CD4-positive, alpha-beta T cell treated with Interferon alpha-2 for 1 hour (primary cell): Measurements from ENCODE around the gene CUL2.
"Not testable (repeated sequence)": the region's sequence is repeated elsewhere in the genome, so short reads cannot be mapped to it uniquely, and the experiment has no call there.

Source experiments
- DNase-seq, 2 donors: peaks; one replicate each; pipeline ENCODE4 v3.0.0-alpha.2; 2020 to 2022

Gene CUL2

DNA sequence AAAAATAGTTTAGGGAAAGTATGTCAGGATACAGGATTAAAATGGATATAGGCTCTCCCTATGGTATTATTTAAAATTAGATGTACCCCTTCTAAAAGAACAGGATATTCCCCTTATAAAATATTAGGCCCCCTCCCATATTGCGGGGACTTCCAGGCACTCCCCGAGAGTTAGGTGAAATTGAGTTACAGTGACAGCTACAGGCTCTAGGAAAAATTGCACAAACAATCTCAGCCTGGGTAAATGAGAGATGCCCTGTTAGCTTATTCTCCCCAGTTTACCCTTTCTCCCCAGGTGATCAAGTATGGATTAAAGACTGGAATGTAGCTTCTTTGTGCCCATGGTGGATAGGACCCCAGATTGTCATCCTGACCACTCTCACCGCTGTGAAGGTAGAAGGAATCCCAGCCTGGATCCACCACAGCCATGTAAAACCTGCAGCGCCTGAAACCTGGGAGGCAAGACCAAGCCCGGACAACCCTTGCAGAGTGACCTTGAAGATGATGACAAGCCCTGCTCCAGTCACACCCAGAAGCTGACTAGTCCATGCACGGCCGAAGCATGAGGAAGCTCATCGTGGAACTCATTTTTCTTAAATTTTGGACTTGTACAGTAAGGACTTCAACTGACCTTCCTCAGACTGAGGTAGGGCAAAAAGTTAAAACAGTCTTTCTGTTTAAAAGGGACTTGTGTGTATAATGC is 115.6 kb downstream of the CUL2 start:
- not testable (repeated sequence) for DNase-seq

DNA sequence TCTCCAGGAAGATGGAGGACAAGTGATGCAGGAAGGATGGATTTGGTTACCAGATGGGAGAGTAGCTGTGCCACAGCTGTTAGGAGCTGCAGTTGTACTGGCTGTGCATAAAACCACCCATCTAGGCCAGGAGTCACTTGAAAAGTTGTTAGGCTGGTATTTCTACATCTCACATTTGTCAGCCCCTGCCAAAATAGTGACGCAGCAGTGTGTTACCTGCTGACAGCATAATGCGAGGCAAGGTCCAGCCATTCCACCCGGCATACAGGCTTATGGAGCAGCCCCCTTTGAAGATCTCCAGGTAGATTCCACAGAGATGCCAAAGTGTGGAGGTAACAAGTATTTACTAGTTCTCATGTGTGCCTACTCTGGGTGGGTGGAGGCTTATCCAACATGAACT is 116.4 kb downstream of the CUL2 start:
- not testable (repeated sequence) for DNase-seq

DNA sequence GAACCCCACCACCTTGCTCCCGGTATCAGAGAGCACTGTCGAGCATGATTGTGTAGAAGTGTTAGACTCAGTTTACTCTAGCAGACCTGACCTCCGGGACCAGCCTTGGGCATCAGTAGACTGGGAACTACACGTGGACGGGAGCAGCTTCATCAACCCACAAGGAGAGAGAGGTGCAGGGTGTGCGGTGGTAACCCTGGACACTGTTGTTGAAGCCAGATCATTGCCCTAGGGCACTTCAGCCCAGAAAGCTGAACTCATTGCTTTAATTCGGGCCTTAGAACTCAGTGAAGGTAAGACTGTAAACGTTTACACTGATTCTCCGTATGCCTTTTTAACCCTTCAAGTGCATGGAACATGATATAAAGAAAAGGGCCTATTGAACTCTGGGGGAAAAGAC is 117.0 kb downstream of the CUL2 start:
- DNase-seq, result not testable (repeated sequence)

DNA sequence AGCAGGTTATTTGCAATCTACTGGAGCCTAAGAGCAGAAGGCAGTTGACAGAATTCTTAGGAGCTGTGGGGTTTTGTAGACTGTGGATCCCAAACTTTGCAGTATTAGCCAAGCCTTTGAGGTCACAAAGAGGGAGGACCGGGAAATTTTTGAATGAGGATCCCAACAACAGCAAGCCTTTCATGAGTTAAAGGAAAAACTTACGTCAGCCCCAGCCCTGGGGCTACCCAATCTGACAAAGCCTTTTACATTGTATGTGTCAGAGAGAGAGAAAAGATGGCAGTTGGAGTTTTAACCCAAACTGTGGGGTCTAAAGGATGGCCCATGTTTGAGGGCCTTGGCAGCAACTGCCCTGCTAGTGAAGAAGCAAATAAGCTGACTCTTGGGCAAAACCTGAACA is 117.5 kb downstream of the CUL2 start:
- DNase-seq, result not testable (repeated sequence)

DNA sequence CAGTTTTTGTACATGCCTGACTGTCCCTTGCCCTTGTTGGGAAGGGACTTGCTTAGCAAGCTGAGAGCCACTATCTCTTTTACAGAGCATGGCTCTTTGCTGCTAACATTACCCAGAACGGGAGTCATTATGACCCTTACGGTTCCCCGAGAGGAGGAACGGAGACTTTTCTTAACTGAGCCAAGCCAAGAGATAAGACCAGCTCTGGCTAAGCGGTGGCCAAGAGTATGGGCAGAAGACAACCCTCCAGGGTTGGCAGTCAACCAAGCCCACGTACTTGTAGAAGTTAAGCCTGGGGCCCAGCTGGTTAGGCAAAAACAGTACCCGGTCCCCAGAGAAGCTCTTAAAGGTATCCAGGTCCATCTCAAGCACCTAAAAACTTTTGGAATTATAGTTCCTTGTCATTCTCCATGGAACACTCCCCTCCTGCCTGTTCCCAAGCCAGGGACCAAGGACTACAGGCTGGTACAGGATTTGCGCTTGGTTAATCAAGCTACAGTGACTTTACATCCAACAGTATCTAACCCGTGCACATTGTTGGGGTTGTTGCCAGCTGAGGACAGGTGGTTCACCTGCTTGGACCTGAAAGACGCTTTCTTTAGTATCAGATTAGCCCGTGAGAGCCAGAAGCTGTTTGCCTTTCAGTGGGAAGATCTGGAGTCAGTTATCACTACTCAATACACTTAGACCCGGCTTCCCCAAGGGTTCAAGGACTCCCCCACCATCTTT is 118.4 kb downstream of the CUL2 start:
- DNase-seq, result not testable (repeated sequence)

DNA sequence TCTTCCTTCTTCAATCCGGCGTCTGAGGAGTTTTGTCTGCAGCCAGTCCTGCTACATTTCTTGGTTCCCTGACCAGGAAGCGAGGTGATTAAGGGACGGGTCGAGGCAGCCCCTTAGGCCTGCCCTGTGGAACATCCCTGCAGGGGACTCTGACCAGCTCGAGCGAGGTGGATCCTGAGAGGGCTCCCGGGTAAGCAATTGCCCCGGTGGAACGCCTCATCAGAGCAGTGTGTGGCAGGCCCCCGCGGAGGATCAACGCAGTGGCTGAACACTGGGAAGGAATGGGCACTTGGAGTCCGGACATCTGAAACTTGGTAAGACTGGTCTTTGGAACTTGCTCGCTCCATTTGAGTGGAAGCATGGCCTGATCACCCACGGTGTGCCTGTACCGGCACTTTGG is 121.0 kb downstream of the CUL2 start:
- DNase-seq, result no peak

DNA sequence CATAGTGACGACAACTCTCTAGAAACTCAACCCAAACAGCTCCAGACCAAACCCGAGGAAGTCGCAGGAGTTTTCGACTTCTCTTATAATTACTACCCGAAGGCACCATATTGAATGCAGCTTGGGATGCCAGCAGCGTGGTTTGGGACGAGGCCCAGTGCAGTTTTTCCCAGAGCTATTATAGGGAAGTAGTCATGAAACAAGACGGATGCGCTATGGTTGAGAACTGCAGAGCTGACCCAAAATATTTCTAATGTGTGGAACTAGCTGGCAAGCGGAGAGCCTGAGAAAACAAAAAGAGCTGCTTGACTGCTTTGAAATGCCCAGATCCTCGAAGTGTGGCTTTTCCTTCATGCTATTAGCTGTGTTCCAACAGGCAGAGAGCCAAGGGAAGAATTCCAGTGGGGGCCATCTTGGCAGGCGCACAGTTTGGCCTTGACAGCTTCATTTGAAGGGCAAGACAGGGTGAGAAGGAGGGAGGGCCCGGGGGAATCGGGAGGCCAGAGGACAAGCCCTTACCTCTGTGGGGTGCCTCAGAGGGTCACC is 122.7 kb downstream of the CUL2 start:
- DNase-seq, result no peak

DNA sequence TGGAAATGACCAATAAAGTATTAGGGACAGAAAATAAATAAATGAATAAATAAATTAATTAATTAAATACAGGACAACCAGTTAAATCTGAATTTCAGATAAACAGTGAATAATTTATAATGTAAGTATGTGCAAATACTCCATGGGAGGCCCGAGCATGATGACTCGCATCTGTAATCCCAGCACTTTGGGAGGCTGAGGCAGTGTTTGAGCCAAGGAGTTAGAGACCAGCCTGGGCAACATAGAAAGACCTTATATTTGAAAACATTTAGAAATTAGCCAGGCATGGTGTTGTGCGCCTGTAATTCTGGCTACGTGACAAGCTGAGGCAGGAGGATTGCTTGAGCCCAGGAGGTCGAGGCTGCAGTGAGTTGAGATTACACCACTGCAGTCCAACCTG is 123.7 kb downstream of the CUL2 start:
- DNase-seq, result no peak

DNA sequence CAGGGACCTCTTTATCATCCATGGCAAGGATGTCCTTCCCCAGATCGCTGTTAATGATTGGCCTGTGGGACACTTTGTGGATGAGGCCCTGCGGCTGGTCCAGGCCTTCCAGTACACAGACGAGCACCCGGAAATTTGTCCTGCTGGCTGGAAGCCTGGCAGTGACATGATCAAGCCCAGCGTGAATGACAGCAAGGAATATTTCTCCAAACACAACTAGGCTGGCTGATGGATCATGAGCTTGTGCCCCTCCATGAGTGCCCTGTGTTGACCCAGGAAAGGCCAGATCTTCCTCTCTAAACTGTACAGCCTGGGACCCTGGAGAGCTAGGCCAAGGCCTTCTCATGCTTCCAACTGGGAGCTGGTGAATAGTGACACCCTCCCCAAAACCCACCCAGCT is 124.1 kb downstream of the CUL2 start:
- no peak for DNase-seq

DNA sequence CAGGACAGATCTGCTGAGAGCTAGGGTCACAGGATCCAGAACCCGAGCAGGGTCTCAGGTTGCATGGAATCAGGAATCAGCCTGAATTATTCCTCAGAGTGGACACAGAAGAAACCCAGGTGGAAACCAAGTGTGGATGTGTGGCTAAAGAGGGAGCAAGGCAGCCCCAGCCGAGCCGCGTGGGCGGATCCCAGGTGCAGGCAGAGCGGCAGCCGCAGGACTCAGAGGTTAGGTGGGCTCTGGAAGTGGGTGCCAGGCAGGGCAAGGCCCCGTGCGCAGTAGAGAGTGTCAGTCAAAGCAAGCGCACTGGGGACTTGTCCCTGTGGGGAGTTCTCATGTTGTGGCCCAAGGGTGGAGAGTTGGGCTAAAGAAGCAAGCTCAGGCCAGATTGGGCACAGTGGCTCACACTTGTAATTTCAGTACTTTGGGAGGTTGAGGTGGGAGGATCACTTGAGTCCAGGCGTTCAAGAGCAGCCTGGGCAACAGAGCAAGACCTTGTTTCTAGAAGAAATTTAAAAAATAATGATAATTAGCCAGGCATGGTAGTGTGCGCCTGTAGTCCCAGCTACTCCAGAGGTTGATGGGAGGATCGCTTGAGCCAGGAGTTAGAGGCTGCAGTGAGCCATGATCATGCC is 125.9 kb downstream of the CUL2 start:
- no peak for DNase-seq

DNA sequence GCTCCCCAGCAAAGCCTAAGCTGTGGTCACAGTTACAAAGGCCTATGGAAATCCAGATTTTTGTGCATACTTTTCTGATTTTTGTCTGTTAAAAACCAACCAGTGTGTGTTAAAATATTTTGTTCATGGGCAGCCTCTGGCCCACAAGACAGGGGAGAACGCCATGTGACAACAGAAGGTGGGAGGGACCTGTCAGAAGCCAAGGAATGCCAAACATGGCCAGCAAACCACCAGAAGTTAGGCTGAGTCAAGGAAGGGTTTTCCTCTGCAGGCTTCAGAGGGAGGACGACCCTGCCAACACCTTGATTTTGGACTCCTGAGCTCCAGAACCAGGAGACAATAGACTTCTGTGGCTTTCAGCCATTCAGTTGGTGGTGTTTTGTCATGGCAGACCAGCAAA is 127.3 kb downstream of the CUL2 start:
- no peak for DNase-seq

DNA sequence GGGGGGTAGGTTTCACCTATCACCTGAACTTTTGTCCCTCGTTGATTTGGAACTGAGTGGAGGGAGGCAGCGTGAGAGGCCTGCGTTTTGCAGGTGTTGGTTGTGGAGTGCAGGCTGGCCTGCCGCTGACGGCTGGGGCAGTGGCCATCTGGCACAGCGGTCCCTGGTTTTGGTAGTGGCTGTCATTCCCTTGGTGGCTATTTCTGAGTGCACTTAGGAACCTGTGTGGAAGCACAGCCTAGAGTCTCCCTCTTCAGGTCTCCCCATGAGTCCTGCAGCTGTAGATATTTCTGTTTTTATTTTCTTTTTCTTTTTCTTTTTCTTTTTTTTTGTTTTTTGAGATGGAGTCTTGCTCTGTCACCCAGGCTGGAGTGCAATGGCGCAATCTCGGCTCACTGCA is 129.2 kb downstream of the CUL2 start:
- no peak for DNase-seq

DNA sequence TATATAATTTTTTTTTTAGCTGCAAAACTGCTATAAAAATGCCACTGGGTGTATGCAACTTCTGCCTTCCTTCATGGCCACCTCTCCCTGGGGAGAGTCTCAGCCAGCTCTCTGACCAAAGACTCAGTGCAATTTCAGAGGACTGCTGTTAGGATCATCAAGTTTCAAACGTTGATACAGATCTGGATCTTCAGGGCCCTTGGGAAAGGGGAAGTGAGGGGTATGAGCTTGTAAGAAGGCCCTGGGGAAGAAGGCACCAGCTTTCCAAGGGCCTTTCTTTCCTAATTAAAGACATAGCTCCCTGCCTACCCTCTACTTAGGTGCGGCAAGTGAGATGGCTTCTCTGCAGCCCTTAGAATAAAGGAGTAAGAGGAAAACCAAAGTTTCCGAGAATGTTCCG is 130.4 kb downstream of the CUL2 start:
- no peak for DNase-seq

DNA sequence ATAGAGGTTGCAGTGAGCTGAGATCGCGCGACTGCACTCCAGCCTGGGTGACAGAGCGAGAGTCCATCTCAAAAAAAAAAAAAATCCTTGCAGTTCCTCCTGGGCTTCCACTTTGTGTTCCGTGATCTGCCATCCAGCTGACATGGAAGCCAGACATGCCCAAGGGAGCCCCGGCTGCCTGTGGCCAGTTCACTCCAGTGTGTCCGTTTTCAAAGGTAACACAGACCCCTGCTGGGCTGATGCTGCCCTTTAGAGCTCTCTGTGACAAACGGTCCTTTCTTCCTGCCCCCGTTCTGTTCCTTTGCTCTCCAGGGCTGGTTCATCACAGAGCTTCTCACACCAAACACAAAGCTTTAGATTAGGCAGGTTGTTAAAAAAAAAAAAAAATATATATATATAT is 130.8 kb downstream of the CUL2 start:
- DNase-seq, result no peak
